Trophoblast cell (in vitro differentiated cells and primary cell): ENCODE measurements around the gene CDH3.

ENCODE experiments used
- DNase-seq, 2 donors: peaks; one replicate each; pipeline ENCODE4 v3.0.0-alpha.2; 2016
- H2AFZ ChIP-seq: 2 replicates; pipeline ENCODE4 v1.6.1; 2013; ENCODE audit warnings: low read length, moderate library complexity, mild to moderate bottlenecking; ENCODE audit not compliant: insufficient read depth, poor library complexity
- H2AK5ac ChIP-seq: 2 replicates; pipeline ENCODE4 v1.6.1; 2013; ENCODE audit warnings: mild to moderate bottlenecking, low read length
- H2BK120ac ChIP-seq: 2 replicates; pipeline ENCODE4 v1.6.1; 2013; ENCODE audit warnings: low read length, mild to moderate bottlenecking, moderate library complexity; ENCODE audit not compliant: insufficient read depth, poor library complexity
- H2BK12ac ChIP-seq: 2 replicates; pipeline ENCODE4 v1.6.1; 2013; ENCODE audit warnings: mild to moderate bottlenecking, low read length, moderate library complexity
- H2BK5ac ChIP-seq: 2 replicates; pipeline ENCODE4 v1.6.1; 2013; ENCODE audit warnings: low read length, low read depth, moderate library complexity, mild to moderate bottlenecking; ENCODE audit not compliant: poor library complexity
- H3K14ac ChIP-seq: 2 replicates; pipeline ENCODE4 v1.6.1; 2013; ENCODE audit warnings: mild to moderate bottlenecking, low read length
- H3K18ac ChIP-seq: 2 replicates; pipeline ENCODE4 v1.6.1; 2013; ENCODE audit warnings: mild to moderate bottlenecking, low read length
- H3K23ac ChIP-seq: 2 replicates; pipeline ENCODE4 v1.6.1; 2013; ENCODE audit warnings: low read length
- H3K27ac ChIP-seq: 2 replicates; pipeline ENCODE4 v1.5.1; 2013; ENCODE audit warnings: low read depth, mild to moderate bottlenecking, inconsistent platforms, low read length, moderate library complexity
- H3K27me3 ChIP-seq: 2 replicates; pipeline ENCODE4 v1.6.1; 2013; ENCODE audit warnings: inconsistent platforms, mild to moderate bottlenecking, low read length, moderate library complexity; ENCODE audit not compliant: insufficient read depth
- H3K36me3 ChIP-seq, 2 experiments: 1 replicate in 1 of 2; 2 replicates in 1 of 2; pipeline ENCODE4 v1.6.1; 2013; ENCODE audit warnings: low read length in 2 of 2, mild to moderate bottlenecking in 2 of 2, moderate library complexity in 1 of 2; ENCODE audit not compliant: insufficient read depth in 2 of 2, control insufficient read depth in 1 of 2
- H3K4ac ChIP-seq: 2 replicates; pipeline ENCODE4 v1.6.1; 2013; ENCODE audit warnings: low read depth, mild to moderate bottlenecking, low read length, moderate library complexity
- H3K4me1 ChIP-seq, 2 experiments: 1 replicate in 1 of 2; 2 replicates in 1 of 2; pipeline ENCODE4 v1.6.1; 2013; ENCODE audit warnings: low read length in 2 of 2, mild to moderate bottlenecking in 2 of 2, moderate library complexity in 1 of 2; ENCODE audit not compliant: insufficient read depth in 2 of 2, control insufficient read depth in 1 of 2
- H3K4me2 ChIP-seq: 2 replicates; pipeline ENCODE4 v1.6.1; 2013; ENCODE audit warnings: inconsistent platforms, mild to moderate bottlenecking, low read length, moderate library complexity
- H3K4me3 ChIP-seq: 2 replicates; pipeline ENCODE4 v1.5.1; 2013; ENCODE audit warnings: mild to moderate bottlenecking, low read depth, low read length, inconsistent platforms
- H3K79me1 ChIP-seq: one replicate; pipeline ENCODE4 v1.6.1; 2013; ENCODE audit warnings: low read length
- H3K79me2 ChIP-seq: 2 replicates; pipeline ENCODE4 v1.6.1; 2013; ENCODE audit warnings: low read length, mild to moderate bottlenecking; ENCODE audit not compliant: control insufficient read depth, insufficient read depth, poor library complexity
- H3K9ac ChIP-seq: 2 replicates; pipeline ENCODE4 v1.6.1; 2013; ENCODE audit warnings: mild to moderate bottlenecking, low read length
- H3K9me3 ChIP-seq: 2 replicates; pipeline ENCODE4 v1.6.1; 2013; ENCODE audit warnings: low read depth, mild to moderate bottlenecking, control low read depth, inconsistent platforms, low read length; ENCODE audit not compliant: insufficient read depth
- H4K12ac ChIP-seq: 2 replicates; pipeline ENCODE4 v1.6.1; 2013; ENCODE audit warnings: low read depth, mild to moderate bottlenecking, low read length, moderate library complexity
- H4K8ac ChIP-seq: 2 replicates; pipeline ENCODE4 v1.6.1; 2013; ENCODE audit warnings: low read depth, mild to moderate bottlenecking, low read length, moderate library complexity
- H4K91ac ChIP-seq: one replicate; pipeline ENCODE4 v1.6.1; 2013; ENCODE audit warnings: low read depth, mild to moderate bottlenecking, low read length, moderate library complexity
- WGBS: extraction: QIAGEN DNeasy Blood & Tissue Kit; methylation state at CpG from one replicate; pipeline ENCODE4 v1.1.7; 2013; ENCODE audit warnings: missing lambda C conversion rate; ENCODE audit not compliant: insufficient read length, insufficient coverage; ENCODE audit errors: extremely low coverage; 5-methylcytosine and 5-hydroxymethylcytosine counted together

Gene CDH3

DNA sequence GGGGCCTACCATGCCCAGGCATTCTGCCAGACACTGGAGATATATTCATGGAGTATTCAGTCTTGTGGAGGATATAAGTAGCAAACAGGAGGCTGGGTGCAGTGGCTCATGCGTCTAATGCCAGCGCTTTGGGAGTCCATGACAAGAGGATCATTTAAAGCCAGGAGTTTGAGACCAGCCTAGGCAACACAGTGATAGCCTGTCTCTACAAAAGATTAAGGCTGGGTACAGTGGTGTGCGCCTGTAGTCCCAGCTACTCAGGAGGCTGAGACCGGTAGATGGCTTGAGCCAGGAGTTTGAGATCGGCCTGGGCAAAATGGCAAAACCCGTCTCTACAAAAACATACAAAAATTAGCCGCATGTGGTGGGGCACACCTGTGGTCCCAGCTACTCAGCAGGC lies 37.7 kb upstream of the CDH3 start:
- no peak overlapping the region for H4K91ac ChIP-seq
- no peak overlapping the region for H4K12ac ChIP-seq
- H3K4me3 ChIP-seq = no peak overlapping the region
- no peak overlapping the region for H3K27ac ChIP-seq
- H3K9me3 ChIP-seq = no peaks in the 10 kb centered on the region
- no peaks in the 10 kb centered on the region for H3K79me1 ChIP-seq
- no peak overlapping the region for H3K18ac ChIP-seq
- DNase-seq = peak; percentile 3 to 29
- no peak overlapping the region for H3K23ac ChIP-seq
- no peak overlapping the region for H2BK5ac ChIP-seq
- H3K36me3 ChIP-seq = no peaks in the 10 kb centered on the region
- H2AK5ac ChIP-seq = no peak overlapping the region
- no peak overlapping the region for H2BK12ac ChIP-seq
- WGBS = no CpG with 5 or more reads among the region's 7 CpGs
- H3K27me3 ChIP-seq = no peaks in the 10 kb centered on the region
- H3K9ac ChIP-seq = no peak overlapping the region
- H2AFZ ChIP-seq = no peak overlapping the region
- no peak overlapping the region for H3K4me2 ChIP-seq
- no peak overlapping the region for H2BK120ac ChIP-seq
- H3K79me2 ChIP-seq = no peaks in the 10 kb centered on the region
- H3K4ac ChIP-seq = no peak overlapping the region
- no peak overlapping the region for H4K8ac ChIP-seq
- no peak overlapping the region for H3K14ac ChIP-seq
- H3K4me1 ChIP-seq = peaks cover 0 to 6% of the 10 kb centered on the region in 2 experiments

DNA sequence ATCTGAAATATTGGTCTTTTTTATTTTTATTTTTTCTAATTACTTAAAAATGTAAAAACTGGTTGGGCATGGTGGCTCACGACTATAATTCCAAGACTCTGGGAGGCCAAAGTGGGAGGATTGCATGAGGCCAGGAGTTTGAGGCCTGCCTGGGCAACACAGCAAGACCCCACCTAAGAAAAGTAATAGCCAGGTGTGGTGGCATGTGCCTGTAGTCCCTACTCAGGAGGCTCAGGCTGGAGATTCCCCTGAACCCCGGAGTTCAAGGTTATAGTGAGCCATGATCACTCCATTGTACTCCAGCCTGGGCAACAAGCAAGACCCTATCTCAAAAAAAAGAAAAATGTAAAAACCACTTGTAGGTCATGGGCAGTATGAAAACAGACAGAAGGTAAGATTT lies 36.8 kb upstream of the CDH3 start:
- Histone ChIP-seq H3K9me3 (no peaks in the 10 kb centered on the region), H3K18ac (no peak overlapping the region), H4K8ac (no peak overlapping the region), H2BK12ac (no peak overlapping the region), H2BK5ac (no peak overlapping the region), H3K23ac (no peak overlapping the region), H3K27me3 (no peaks in the 10 kb centered on the region), H4K12ac (no peak overlapping the region), H2BK120ac (no peak overlapping the region), H3K4me3 (no peak overlapping the region), H3K79me2 (no peaks in the 10 kb centered on the region), H2AFZ (no peak overlapping the region), H2AK5ac (no peak overlapping the region), H4K91ac (no peak overlapping the region), H3K79me1 (no peaks in the 10 kb centered on the region), H3K27ac (no peak overlapping the region), H3K36me3 (no peaks in the 10 kb centered on the region), H3K14ac (no peak overlapping the region), H3K9ac (no peak overlapping the region), H3K4me2 (no peak overlapping the region), H3K4me1 (peaks cover 0 to 6% of the 10 kb centered on the region in 2 experiments), H3K4ac (no peak overlapping the region)
- DNase-seq = no peak
- WGBS = no CpG with 5 or more reads among the region's 2 CpGs

DNA sequence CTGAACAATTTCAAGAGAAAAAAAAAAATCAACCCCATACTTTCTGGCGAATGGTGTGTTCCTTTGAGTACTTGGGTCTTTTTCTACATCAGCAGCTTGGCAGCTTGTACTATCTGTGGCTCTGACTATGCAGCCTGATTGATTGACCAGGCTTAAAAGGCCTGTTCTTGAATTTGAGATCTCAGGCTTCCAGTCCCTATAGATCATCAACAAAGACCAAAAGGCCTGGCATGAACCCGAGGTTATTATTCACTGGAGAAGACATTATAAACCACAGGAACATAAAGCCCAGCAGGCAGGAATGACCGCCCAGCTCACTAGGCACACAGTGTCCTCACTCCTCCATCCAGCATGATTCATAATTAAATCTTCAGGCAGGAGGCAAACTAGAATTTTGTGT lies 32.1 kb upstream of the CDH3 start:
- no peak overlapping the region for H3K23ac ChIP-seq
- H3K4me3 ChIP-seq = no peak overlapping the region
- H3K4me1 ChIP-seq = no peaks in the 10 kb centered on the region
- no peak for DNase-seq
- no peak overlapping the region for H2AK5ac ChIP-seq
- no CpG with 5 or more reads among the region's 3 CpGs for WGBS
- no peak overlapping the region for H3K14ac ChIP-seq
- no peak overlapping the region for H2BK12ac ChIP-seq
- no peaks in the 10 kb centered on the region for H3K79me1 ChIP-seq
- no peak overlapping the region for H3K18ac ChIP-seq
- H3K27ac ChIP-seq = no peak overlapping the region
- H2BK120ac ChIP-seq = no peak overlapping the region
- no peaks in the 10 kb centered on the region for H3K36me3 ChIP-seq
- H2AFZ ChIP-seq = no peak overlapping the region
- no peak overlapping the region for H3K4ac ChIP-seq
- no peak overlapping the region for H4K91ac ChIP-seq
- H3K4me2 ChIP-seq = no peak overlapping the region
- H3K9ac ChIP-seq = no peak overlapping the region
- H3K9me3 ChIP-seq = no peaks in the 10 kb centered on the region
- H4K12ac ChIP-seq = no peak overlapping the region
- H3K79me2 ChIP-seq = no peaks in the 10 kb centered on the region
- H2BK5ac ChIP-seq = no peak overlapping the region
- no peak overlapping the region for H4K8ac ChIP-seq
- H3K27me3 ChIP-seq = peaks cover 3% of the 10 kb centered on the region

DNA sequence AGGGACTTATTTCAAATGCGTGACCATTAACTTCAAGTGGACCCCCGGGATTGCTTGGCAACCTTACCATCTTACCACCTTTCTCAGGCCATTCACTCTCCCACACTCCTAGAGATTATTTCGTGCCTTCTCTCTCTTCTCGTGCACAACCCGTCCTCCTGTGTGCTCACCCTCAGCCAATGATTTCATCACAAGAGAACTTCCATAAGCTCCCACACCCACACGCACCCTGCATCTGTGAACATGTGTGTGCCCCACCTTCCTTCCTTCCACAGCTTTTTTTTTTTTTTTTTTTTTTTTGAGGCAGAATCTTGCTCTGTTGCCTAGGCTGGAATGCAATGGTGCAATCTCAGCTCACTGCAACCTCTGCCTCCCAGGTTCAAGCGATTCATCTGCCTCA lies 27.4 kb upstream of the CDH3 start:
- H3K9ac ChIP-seq = no peak overlapping the region
- no peak overlapping the region for H4K12ac ChIP-seq
- H3K79me2 ChIP-seq = no peaks in the 10 kb centered on the region
- no peak overlapping the region for H2AFZ ChIP-seq
- H3K9me3 ChIP-seq = peaks cover under 1% of the 10 kb centered on the region
- H3K4me3 ChIP-seq = no peak overlapping the region
- no peak for DNase-seq
- no peak overlapping the region for H2BK12ac ChIP-seq
- H3K36me3 ChIP-seq = no peaks in the 10 kb centered on the region
- H3K18ac ChIP-seq = no peak overlapping the region
- H4K91ac ChIP-seq = no peak overlapping the region
- no peaks in the 10 kb centered on the region for H3K4me1 ChIP-seq
- no peak overlapping the region for H3K4ac ChIP-seq
- no peak overlapping the region for H2BK5ac ChIP-seq
- H3K14ac ChIP-seq = no peak overlapping the region
- H3K79me1 ChIP-seq = no peaks in the 10 kb centered on the region
- no peak overlapping the region for H3K27ac ChIP-seq
- H4K8ac ChIP-seq = no peak overlapping the region
- peaks cover 3% of the 10 kb centered on the region for H3K27me3 ChIP-seq
- H3K23ac ChIP-seq = no peak overlapping the region
- no peak overlapping the region for H2BK120ac ChIP-seq
- no peak overlapping the region for H2AK5ac ChIP-seq
- no peak overlapping the region for H3K4me2 ChIP-seq
- WGBS = no CpG with 5 or more reads among the region's 7 CpGs
